GM18861 (cell line): ENCODE measurements around the gene ANTXRL.
"Not testable (repeated sequence)": the region's sequence is repeated elsewhere in the genome, so short reads cannot be mapped to it uniquely, and the experiment has no call there.

Experiments used
- ATAC-seq: cut with Tn5 transposase; IDR thresholded peaks from one replicate; pipeline ENCODE4 v1.9.1; 2021; ENCODE audit not compliant: unreplicated experiment

ANTXRL gene

DNA sequence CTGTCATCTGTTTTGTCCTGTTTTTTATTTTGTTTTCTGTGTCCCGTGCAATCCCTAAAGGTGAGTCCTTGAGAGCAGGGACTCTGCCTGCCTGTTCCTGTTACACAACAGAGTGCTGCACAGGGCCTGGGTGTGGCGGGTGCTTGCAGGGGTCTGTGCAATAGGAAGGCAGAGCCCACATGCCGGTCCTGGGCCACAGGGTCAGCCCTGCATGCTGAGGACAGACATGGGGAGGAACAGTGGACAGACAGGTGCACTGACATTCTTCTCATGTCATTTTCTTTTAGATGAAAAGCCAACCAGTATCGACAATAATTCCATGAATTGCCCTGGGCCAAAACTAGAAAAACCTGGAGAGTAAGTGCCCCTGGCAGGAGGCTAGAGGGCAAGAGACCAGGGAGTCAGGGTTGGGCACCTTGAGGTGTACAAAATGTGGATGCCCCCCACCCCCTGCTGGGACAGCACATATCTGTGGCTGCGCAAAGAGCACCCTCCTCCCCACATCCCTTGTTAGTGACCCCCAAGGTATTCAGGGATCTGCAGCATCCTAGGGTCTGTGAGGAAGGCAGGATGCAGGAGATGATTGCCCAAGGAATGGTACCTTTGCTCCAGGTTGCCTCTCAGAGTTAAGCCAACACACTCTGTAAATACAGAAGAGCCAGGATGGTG is 19.9 kb downstream of the ANTXRL start:
- no peak for ATAC-seq

- no peak for ATAC-seq
These were observed 20.7 kb downstream of the ANTXRL start for GRCh38 chr10:46307281-46308112.

DNA sequence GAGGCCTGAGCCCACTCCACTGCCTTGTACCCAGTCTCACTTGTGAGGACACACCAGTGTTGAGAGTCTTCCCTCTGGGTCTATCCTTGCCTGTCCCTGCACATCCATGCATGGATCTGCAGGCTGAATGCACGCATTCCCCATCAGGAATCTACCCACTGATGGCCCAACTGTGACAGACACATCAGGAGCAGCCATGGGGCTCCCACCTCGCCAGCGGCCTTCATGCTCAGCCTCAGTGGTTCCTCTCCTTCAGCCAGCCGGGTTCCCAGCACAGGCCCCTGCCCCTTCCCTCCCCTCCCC is 21.3 kb downstream of the ANTXRL start:
- ATAC-seq: no peak

DNA sequence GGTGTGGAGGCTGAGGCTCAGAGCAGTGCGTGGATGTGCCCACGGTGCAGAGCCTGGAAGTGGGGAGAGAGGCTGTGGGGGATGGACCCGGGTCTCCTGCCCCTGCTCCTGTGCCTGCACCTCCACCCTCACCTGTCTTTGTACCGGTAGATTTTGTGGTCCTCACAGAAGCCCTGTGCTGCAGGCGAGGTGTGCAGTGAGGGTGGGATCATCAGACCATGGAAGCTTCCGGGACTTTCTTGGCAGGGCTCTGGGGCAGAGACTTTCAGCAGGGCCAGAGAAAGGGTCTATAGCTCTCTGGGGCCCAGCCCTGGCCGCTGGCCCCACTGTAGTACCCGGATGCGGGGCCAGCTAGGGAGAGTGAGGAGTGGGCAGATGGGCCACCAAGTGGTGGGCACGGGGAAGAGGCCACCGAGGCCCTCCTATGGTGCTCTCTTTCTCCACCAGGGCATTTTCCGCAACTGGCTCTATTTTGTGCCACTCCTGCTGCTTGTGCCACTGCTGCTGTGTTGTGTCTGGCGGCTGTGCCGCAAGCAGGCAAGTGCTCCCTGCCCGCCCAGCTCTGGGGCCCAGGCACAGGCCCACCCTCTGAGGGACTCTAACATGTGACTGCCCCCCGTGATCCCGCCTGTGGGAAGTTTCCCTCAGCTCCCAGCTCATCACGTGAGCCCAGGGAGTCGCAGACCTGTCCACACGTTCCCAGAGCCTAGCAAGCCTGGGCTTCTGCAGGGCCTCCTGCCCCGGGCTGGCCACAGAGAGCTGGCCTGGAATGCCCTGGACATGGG is 22.1 kb downstream of the ANTXRL start:
- ATAC-seq: no peak

DNA sequence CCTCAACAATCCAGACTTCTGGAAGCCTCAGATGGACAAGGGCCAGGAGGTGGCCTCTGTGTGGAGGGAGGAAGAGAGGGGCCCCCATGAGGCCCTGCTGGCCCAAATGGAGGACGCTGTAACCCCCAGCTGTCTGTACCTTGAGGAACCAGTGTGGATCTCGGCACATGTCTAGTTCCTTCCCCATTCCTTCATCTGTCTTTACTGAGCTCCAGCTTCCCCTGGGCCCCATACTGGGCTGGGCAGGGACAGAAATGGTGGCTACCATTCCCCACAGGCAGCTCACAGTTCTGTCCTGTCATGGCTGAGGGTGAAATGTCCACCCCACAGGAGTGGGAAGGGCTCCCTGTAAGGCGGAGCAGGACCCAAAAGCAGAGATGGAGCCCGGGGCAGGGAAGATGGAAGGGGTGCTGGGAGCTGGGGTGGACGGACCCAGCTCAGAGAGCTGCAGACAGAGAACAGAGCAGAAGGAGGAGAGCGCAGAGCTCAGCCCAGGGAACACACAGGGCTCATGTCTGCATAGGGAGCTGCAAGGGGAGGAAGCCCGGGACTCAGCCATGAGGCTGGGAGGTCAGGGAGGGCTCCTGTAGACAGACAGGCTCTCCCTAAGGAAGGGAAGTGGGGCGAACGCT is 22.8 kb downstream of the ANTXRL start:
- no peak for ATAC-seq

GRCh38 chr10:46310143-46310514 is 23.3 kb downstream of the ANTXRL start:
- ATAC-seq: no peak

GRCh38 chr10:46310851-46311250 is 24.1 kb downstream of the ANTXRL start:
- ATAC-seq: no peak

GRCh38 chr10:46311501-46311951 is 24.7 kb downstream of the ANTXRL start:
- no peak for ATAC-seq

- ATAC-seq: not testable (repeated sequence)
These were observed 25.2 kb downstream of the ANTXRL start for GRCh38 chr10:46311961-46312431.

DNA sequence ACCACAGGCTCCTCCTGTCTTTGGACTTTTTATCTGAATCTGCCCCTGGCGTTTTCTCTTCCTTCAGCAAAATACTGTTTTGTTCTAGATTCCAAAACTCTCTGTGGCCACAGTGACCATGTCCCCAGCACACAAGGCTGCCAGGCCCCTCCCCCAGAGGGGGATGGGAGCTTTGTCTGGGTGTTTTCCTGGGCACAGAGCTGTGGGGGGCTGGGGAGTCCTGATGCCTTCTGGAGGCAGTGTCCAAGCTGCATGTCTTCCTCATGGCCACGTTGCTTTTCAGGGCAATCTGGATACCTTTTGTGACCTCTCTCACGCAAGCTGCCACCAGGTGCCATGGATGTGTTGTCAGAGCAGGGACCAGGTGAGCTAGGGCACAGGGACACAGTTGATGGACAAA is 26.2 kb downstream of the ANTXRL start:
- no peak for ATAC-seq

- ATAC-seq: no peak
These were observed 27.3 kb downstream of the ANTXRL start for GRCh38 chr10:46314071-46314470.

DNA sequence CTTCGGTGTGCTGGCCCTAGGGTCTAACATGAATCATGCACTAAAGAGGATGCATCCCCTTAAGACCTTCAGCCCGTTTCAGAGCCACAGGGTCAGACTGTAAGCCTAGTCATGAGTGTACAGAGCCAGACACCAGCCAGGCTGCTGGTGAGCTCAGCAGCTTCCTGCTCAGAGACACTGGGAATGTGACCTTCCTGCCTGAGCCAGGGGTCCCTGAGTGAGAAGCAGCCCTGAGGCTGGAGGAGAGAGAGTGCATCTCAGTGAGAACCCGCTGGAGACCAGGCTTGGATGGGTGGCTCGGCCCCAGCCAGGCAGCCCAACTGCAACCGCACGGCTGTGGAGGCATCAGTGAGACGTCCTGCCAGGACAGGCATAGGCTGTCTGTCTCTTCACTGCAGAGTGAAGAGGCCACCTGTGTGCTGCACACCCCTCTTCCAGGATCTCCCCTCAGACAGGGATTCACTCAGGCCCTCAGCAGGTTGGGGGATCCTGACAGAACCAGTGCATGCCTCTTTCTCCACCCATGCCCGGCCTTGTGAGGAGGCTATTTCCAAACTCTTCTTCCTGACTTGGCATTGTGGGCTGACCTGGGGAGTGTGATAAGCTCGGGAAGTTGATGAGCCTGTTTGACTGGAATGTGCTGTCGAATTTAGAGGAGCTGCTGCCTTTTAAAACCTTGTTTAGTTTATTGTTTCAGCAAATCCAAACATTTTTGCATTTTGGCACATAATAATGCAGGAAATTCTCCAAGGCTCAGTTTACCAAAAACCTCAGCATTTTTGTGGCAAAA is 28.5 kb downstream of the ANTXRL start:
- ATAC-seq: not testable (repeated sequence)

GRCh38 chr10:46317370-46317769 is 30.6 kb downstream of the ANTXRL start:
- no peak for ATAC-seq

DNA sequence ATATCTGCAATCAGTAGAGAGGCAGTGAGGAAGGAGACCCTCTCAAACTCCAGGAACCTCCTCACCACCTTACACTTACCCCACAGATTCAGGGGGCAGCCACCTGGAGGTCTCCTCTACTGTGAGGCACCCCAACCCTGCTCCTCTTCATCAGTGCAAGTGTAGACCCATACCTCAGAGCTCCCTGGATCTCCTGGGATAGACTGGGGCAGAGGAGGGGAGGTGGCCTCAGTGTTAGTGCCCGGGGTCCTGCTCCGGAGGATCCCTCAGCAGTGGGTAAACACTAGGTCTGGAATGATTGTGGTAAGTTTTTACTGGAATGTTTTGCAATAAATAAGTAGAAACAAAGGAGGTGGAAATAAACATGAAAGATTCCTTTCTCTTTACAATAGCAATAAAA is 31.1 kb downstream of the ANTXRL start:
- no peak for ATAC-seq

DNA sequence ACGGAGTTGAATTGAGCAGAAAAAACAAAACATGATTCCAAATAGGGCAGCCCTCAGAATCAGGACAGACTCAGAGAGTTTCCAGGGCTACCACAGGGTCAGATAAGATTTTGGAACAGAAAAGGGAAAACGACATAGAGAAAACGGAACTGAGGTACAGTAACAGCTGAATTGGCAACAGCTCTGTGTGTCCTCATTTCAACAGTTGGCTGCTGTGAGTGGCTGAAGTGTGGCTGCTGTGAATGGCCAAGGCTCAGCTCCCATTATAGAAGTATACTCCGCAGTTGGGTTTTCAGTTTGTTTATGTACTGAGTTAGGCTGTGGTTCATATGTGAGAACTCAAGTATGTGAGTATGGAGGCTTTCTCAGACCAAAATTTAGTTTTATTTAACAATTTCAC is 32.0 kb downstream of the ANTXRL start:
- no peak for ATAC-seq

DNA sequence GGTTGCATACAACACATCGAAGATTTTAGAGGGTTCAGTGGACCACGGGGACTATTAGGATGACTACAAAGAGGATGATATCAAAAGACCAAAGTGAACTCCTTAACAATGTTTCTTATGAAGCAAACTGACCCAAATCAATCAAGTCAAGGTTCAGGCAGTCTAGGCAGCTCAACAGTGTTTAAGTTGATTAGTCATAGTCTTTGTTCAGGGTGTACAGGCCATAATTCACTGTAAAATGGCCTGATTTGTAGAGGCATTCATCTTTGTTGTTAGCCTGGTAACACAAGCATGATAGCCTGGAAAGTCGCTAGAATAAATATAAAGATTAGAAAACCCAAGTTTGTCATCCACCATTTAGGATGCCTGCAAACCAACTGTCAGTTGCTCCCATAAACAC is 32.6 kb downstream of the ANTXRL start:
- ATAC-seq: no peak

- no peak for ATAC-seq
These were observed 35.0 kb downstream of the ANTXRL start for GRCh38 chr10:46321770-46322169.

DNA sequence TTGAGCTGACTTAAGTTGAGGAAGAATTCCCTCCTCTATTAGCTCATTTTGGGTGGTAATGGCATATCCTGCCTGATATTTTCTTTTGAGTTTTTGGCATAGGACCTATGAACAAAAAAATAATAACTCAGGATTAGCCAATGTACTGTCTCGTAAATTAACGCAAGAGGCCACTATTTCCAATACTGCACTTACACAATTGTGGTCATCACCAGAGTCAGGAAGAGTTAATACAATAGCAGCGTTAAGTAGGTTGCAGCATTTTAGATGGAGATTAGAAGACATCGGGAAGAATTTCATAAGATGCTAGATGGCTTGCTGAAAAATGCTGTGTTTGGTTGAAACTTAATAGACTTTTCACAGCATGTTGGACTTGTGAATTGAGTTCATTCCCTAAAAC is 36.4 kb downstream of the ANTXRL start:
- no peak for ATAC-seq

DNA sequence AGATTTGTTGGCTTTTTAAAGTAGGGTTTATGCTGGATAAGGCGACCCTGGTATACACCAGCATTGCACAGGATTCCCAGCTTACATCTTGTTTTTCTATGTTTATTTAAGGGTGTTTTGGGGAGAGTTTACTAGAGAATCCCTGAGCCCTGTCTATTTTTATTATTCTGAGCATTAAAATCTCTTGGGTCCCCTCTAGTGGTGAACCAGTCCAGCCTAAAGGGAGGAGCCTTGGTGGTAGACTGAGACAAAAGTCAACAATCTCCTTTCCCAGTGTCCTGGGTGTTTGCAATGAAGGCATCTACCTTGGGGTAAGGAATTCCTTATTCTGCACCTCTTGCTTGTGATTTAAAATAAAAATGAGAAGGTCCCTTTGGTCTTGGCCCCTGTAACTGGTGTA is 38.2 kb downstream of the ANTXRL start:
- no peak for ATAC-seq

DNA sequence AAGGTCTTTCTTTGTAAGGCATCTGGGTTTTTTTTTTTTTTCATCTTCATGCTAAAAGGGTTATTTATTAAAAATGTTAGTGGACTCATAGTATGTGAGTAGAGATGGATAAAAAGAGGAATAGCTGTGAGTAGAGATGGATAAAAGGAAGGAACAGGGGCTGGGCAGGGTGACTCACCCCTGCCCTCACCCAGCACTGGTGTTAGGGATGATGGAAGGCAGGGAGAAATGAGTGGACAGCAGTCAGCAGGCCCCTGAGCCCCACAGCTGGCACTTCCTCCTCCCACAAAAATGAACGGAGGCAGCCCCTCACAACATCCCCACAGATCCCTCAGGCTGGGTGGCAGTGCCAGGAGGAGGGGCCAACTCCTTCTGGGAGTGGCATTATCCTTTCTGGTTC is 39.3 kb downstream of the ANTXRL start:
- no peak for ATAC-seq

GRCh38 chr10:46326971-46327370 is 40.2 kb downstream of the ANTXRL start:
- no peak for ATAC-seq
